ENCODE data around the gene BSG. TPM values are rescaled to one million over a fixed set of nuclear protein-coding genes. Genes with fewer than 3 reads are reported as not detected.
"Not testable (repeated sequence)": the region's sequence is repeated elsewhere in the genome, so short reads cannot be mapped to it uniquely, and the experiment has no call there.

BSG gene
- total RNA-seq, 1 donor from 2014 or later = 519 TPM

DNA sequence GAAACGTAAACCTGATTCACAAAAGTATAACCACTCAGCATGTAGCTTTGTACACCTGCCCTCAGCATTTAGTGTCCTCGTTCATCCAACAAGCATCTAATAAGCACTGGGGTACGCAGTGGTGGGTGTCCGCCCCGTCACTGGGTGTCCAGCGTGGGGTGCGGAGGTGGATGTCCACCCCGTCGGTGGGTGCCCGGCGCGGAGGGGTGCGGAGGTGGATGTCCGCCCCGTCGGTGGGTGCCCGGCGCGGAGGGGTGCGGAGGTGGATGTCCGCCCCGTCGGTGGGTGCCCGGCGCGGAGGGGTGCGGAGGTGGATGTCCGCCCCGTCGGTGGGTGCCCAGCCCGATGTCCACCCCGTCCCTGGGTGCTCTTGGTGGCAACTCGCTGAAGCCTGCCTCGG is 12.8 kb downstream of the BSG start:
- DNase-seq (ENCODE audit: low read depth) = not testable (repeated sequence)

DNA sequence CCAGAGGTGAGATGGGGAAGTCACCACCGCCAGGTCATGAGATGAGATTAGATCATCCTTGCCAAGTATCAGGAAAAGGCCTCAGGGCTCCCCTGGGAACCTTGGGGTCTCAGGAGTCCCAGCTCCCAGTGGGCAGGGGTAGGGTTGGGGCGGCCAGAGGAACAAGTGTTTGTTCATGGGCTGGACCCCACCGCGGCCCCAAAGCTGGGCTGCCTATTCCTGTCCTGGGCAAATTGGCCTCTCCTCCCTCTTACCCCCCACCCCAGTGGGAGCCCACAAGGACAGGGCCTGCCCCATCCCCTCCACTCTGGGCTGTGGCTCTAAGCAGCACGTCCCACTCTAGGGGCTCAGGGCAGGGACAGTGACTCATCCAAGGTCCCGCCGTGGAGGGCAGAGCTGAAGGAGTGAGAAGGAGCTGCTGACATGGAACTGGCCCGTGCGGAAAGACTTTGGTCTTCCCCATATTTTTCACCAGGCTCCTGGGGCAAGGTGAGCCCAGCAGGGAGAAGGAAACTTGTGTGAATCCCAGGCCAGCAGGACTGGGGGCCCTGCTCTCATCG is 13.2 kb downstream of the BSG start:
- DNase-seq (ENCODE audit: low read depth) = no peak

DNA sequence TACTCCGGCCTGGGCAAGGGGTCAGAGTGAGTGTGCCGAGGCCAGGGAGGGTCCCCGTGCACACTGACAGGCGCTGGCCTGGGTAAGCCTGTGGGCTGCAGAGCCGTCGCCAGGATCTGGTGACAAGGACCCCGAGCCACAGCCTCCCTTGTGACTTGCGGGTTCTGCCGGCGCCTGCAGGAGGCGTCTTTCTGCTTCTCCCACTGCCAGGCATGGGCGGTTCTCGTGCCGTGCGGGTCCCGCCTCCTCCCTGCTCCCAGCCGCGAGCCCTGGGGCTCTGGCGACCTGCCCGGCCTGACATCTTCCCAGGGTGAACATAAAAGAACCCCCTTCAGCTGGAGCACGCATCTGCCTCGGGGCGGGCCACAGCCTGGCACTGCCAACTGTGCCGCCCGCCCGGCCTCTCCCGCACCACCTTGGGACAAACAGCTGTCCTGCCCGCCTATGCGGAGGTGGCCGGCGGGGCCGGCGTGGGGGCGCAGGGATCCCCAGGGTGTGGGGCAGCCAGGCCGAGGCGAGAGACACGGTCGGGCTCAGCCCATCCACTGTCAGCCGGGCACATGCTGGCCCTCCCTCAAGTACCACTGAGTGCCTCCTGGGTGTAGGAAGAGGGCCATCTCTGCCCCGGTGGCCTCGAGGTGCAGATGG is 15.8 kb downstream of the BSG start:
- DNase-seq (ENCODE audit: low read depth) = peak; percentile 93

DNA sequence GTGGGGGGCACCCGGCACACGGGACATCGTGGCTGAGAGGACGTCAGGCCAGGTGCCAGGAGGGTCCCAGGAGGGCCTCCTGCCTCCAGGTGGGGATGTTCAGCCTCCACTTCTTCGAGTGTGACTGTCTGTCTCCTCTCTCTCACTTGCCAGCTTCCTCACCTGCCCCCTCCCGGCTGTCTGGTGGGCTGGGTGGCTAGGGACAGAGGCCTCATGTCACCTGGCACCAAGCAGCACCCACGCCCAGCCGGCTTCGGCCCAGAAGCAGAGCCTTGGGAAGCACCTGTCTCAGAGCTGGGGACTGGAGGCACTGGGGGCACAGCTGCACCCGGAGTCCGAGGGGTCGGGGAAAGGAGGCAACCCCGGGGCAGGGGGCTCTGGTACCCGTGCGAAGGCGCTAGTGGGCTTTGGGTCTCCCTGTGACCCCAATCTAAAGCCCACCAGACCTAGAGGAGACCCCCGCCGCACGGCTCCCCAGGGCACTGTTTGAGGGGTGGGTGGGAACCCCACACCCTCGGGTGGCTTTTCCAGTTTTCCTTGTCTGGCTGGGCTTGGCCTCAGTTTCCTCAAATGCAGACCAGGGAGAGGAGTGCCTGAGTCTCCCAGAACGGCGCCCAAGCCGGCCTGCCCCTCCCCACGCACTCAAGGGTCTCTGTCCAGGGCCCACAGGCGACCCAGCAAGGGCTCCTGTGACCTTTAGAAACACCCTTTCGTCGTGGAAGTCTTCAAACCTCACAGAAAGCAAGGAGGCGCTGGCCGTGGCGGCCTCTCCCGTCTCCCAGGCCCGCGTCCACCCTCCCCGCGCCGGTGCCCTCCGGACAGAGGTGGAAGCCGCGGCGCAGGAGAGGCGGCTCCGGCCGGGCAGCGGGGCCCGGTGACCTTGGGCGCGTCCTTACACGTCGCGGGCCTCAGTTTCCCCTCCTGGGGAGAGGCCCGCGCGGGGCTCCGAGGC is 16.6 kb downstream of the BSG start:
- no peak for DNase-seq (ENCODE audit: low read depth)

DNA sequence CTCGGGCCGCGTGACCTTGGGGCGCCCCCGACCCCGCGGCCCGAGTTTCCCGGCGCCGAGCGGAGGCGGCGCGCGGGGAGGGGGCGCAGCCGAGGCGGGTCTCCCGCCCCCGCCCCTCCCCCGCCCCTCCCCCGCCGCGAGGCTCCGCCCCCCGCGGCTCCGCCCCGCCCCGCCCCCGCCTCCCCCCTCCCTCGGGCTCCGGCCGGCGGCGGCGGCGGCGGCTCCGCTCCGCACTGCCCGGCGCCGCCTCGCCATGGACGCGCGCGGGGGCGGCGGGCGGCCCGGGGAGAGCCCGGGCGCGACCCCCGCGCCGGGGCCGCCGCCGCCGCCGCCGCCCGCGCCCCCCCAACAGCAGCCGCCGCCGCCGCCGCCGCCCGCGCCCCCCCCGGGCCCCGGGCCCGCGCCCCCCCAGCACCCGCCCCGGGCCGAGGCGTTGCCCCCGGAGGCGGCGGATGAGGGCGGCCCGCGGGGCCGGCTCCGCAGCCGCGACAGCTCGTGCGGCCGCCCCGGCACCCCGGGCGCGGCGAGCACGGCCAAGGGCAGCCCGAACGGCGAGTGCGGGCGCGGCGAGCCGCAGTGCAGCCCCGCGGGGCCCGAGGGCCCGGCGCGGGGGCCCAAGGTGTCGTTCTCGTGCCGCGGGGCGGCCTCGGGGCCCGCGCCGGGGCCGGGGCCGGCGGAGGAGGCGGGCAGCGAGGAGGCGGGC is 17.4 kb downstream of the BSG start, which contains the start of gene HCN2:
Gene HCN2, plus strand, starts transcription at position 189 of the 703 bp plus-strand sequence. Its CDS starts 65 bp downstream, at position 254.
- DNase-seq (ENCODE audit: low read depth) = no peak

DNA sequence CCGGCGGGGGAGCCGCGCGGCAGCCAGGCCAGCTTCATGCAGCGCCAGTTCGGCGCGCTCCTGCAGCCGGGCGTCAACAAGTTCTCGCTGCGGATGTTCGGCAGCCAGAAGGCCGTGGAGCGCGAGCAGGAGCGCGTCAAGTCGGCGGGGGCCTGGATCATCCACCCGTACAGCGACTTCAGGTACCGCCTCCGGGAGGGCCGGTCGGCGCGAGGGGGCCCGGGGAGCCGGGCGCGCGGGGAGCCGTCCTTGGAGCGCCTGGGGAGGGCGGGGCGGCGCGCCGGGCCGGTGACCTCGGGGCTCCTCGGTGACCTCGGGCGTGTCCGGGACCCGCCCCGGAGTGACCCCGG is 18.0 kb downstream of the BSG start:
- DNase-seq (ENCODE audit: low read depth) = no peak

DNA sequence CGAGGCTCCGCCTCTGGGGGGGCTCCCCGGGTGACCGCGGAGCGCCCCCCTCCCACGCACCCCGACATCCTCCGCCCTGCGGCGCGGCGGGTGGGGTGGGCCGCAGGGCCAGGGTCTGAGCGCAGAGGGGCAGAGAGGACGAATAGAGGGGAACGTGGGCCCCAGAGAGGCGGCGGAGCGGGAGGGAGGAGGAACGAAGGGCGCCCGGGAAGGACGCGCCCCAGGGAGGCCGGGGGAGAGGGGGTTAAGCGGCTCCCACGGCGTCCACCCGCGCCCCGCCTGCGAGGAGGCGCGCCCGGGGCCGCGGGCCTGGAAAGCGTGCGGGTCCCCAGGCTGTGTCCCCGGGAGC is 18.3 kb downstream of the BSG start:
- no peak for DNase-seq (ENCODE audit: low read depth)

DNA sequence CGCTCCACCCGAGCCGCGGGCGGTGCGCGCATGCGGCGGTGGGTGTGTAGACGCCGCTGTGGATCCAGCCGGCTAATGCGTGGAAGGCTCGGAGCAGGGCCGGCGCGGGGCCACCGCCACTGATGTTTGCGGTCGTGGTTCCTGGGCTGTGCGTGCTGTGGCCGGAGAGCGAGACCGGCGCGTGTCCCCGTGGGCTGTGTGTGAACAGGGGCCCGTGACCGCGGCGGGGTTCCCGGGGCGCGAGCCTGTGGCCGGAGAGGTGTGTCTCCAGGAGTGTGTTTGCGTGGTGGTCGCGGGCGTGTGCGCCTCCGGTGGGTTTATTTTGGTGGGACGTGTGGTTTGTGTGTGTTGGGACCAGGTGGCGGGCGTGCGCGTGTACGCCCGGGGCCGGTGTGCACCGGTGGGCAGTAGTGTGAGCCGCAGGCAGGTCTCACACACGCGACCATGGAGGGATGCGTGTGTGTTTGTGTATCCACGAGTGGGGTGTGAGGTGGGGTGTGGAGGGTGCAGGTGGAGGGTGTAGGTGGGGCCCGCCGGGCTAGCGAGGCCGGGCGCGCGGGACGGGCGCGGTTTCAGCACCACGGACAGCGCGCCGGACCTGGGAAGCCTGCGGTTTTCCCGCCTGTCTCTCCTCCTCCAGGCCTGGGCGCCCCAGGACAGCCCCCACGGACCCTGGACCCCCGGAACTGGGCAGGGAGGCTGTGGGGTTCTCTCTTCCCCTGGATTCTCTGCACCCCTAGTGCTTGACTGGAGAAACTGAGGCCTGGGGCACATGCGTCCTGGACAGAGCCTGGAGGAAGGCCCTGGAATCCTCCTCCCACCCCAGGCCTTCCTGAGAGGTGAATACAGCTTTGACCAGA is 18.9 kb downstream of the BSG start:
- DNase-seq (ENCODE audit: low read depth) = no peak

DNA sequence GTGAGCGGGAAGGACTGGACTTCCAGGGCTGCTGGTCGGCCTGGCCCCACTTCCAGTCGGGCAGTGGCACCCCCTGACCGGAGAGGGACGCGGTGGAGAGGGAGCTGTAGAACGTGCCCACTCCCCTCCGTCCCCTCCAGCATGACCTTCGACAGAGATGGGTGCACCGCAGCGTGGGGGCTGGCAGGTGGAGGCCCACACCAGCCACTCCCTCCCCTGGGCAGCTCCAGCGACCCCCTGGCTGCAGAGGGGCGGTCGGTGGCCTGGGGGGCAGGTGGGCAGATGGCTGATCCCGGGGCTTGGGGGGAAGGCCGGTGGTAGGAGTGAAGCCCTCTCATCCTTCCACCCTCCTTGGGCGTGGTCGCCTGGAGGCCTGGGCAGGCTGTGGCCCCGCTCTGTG is 19.7 kb downstream of the BSG start:
- no peak for DNase-seq (ENCODE audit: low read depth)

DNA sequence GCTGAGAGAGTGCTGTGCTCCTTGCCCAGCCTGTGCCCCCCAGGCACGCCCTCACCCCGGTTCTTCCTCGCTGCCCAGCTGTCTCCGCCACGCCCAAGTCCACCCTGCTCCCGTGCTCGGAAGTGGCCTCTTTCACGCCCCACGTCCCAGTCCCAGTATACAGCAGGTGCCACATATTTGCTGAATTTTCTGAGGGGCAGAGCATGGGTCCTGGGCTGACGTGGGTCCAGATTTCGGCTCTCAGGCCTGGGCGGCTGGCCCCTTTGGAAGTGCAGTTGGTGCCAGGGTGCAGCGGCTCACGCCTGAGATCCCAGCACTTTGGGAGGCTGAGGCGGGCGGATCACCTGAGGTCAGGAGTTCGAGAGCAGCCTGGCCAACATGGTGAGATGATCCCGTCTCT is 20.7 kb downstream of the BSG start:
- DNase-seq (ENCODE audit: low read depth) = no peak

DNA sequence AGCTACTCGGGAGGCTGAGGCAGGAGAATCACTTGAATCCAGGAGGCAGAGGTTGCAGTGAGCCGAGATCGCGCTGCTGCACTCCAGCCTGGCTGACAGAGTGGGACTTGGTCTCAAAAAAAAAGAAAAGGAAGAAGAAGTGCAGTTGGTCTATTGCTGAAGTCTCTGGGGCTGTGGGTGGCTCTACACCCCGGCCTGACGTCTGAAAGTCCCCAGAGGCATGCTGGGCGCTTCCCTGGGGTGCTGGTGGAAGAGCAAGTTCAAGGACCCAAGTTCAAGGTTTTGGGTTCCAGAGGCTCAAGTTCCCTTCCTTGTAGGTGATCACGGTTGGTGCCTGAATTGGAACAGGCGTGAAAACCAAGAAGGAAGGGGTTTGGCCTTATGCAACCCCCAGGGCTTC is 21.1 kb downstream of the BSG start:
- DNase-seq (ENCODE audit: low read depth) = no peak

DNA sequence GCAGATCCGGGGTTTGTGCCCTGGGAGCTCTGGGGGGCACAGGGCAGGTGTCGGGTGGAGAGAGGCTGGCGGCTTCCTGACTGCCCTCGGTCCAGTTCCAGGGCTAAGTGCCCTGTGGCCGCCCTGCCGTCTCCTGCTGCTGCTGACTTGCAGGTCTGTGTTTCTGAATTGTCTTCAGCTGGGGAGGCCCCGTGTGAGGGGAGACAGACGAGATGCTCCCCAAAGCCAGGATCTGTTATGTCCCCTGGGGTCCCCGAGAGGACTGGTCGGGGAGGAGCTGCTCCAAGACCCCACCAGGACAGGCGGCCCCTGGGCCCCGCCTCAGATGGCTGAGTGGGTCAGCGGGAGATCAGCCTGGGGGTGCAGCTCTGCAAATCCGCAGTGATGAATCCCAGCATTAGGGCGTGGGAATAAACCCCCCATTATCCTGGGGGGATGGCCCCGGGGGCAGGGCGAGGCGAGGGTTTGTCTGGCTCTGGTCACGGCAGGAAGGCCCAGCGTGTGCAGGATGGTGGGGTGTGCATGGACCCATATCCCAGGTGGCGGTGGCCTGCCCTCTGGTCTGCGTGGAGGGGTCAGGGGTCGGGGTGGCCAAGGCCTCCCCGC is 22.0 kb downstream of the BSG start:
- DNase-seq (ENCODE audit: low read depth) = no peak

DNA sequence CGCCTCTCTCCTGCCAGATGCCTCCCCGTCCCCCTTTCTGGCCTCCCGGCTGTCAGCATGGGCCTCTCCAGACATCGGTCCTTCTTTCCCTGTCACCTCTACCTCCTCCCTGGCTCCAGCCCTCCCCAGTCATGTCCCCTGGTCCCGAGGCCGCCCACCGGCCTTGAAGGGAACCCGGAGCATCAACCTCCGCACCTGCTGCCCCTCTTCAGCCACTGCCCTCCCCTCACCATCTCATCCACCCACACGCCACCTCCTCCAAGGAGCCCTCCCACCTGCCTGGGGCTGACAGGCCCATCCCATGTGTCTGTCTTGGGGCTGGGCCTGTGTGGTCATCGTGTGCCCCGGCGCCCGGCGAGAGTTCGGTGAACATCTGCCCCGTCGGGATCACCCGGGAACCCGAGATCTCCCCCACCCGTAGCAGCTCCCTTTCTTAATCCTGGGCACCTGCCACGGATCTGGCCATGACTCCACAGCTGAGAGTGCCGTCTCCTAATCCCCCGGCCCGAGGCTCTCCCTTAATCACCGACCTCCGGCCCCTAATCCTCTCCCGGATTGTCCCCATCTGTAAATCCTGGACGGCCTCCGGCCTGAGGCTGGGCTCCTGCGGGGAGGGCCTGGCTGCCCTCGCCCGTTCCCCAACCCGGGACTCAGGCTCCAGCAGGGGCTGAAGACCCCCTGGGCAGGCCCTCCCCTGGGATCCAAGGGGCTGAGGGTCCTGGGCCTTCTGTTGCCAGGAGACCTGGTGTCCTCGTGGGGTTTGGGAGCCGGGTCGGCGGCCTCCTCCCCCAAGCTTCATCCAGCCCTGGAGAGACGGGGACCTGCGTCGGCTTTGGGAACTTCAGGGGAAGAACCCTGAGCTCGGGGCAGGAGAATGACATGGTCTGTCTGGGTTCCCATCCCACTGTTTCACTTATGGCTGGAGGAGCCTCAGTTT is 23.2 kb downstream of the BSG start:
- DNase-seq (ENCODE audit: low read depth) = peak; percentile 55

DNA sequence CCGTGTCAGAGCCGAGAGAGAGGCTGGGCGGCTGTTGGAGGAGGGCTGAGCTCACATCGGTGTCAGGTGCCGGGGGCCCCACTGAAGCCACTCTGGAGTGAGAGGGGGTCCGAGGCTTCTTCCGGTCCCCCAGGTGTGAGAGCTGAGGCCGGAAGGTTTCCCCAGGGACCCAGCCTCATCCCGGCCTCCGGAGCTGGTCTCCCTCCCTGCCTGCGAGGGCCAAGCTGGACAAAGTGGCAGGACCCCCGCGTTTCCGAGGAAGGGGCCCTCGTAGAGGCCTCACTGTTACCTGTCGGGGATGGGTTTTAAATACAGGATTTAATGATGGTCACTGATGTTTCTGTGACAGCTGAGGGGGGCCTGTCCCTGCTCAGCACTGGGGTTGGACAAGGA is 23.9 kb downstream of the BSG start:
- no peak for DNase-seq (ENCODE audit: low read depth)

DNA sequence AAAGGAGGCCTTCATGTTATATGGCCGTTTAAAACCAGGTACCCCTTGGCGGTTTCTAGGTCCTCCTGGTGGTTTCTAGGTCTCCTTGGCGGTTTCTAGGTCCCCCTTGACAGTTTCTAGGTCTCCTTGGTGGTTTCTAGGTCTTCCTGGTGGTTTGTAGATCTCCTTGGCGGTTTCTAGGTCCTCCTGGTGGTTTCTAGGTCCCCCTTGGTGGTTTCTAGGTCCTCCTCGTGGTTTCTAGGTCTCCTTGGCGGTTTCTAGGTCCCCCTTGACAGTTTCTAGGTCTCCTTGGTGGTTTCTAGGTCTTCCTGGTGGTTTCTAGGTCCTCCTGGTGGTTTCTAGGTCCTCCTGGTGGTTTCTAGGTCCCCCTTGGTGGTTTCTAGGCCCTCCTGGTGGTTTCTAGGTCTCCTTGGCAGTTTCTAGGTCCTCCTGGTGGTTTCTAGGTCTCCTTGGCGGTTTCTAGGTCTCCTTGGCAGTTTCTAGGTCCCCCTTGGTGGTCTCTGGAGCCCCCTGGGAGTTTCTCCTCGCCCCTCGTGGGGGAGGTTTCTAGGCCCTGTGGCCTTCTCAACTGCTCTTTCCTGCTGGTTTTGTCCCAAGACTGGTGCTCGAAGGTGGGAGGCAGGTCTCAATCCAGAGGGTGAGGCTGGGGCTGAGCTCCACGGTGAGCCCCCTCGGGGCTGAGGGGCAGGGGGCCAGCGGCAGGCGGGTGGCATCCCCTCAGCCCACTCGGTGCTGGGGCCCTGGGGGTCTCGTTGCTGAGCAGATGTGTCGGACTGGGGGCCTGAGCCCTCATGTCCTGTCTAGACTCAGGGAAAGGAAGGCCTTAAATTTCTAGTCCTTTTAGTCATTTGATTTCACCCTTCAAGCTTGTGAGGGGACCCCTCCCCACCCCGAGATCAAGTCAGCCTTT is 25.3 kb downstream of the BSG start:
- DNase-seq (ENCODE audit: low read depth) = no peak

DNA sequence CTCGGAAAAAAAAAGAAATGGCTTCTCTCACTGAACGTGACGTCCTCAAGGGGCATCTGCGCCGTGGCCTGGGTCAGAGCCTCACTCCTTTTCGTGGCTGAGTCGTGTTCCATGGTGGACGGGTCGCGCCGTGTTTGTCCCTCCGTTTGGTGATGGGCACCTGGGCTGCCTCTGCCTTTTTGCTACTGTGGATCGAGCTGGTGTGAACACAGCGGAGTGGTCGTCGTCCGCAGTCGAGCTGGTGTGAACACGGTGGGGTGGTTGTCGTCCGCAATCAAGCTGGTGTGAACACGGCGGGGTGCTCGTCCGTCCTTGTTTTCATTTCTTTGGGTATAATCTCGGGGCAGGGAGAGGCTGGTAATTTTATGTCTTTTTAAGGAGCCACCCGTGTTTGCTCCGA is 28.9 kb downstream of the BSG start:
- no peak for DNase-seq (ENCODE audit: low read depth)

DNA sequence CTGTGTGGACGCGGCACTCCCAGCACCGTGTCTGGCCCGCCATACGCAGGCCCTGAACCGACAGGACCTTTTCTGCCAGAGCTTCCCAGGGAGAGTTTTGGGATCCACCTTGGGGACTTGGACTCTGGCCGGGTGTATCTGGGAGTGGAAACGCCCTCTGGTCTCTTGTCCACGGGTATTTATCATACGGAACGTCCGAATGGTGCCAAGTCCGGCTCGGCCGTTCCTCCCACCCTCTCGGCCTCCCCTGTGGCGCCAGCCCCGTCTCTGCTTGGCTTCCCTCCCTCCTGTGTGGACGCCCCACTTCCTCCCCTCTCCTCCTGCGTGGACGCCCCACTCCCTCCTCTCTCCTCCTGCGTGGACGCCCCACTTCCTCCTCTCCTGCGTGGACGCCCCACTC is 29.4 kb downstream of the BSG start:
- no peak for DNase-seq (ENCODE audit: low read depth)
